Transverse colon (tissue), 4 donors: Measurements from ENCODE around the gene TRIM25. TPM values are rescaled to one million over a fixed set of nuclear protein-coding genes. Genes with fewer than 3 reads are reported as not detected.

Source experiments
- DNase-seq: peaks from one replicate; pipeline ENCODE4 v3.0.0-alpha.2; 2019
- H3K27ac ChIP-seq, 4 donors: fragments of 200-600 bp; sonication (generic); 2 replicates each; pipeline ENCODE4 v1.5.1; 2016 to 2018; ENCODE audit warnings: inconsistent platforms in 4 of 4
- H3K27me3 ChIP-seq: fragments of 200-600 bp; sonication (generic); 2 replicates; pipeline ENCODE4 v1.5.1; 2017; ENCODE audit warnings: inconsistent platforms
- H3K36me3 ChIP-seq, 4 donors: fragments of 200-600 bp; sonication (generic); 2 replicates each; pipeline ENCODE4 v1.5.1; 2017 to 2019; ENCODE audit warnings: inconsistent platforms in 4 of 4
- H3K4me1 ChIP-seq, 4 donors: fragments of 200-600 bp; sonication (generic); 2 replicates each; pipeline ENCODE4 v1.5.1; 2017 to 2020; ENCODE audit warnings: inconsistent platforms in 4 of 4
- H3K4me3 ChIP-seq, 4 donors: fragments of 200-600 bp; sonication (generic); 1 replicate in 1 of 4; 2 replicates in 3 of 4; pipeline versions ENCODE4 v1.5.1 to v1.6.1; 2017 to 2019; ENCODE audit warnings: inconsistent platforms in 4 of 4
- H3K9me3 ChIP-seq, 2 donors: fragments of 200-600 bp; sonication (generic); 2 replicates each; pipeline ENCODE4 v1.5.1; 2017 to 2019; ENCODE audit warnings: inconsistent platforms in 2 of 2
- EP300 ChIP-seq: sonication (generic); formaldehyde crosslinking; IDR thresholded peaks from one replicate; pipeline ENCODE4 v1.6.1; 2017; ENCODE audit warnings: antibody characterized with exemption, low read depth
- POLR2A ChIP-seq: fragments of 450-650 bp; IDR thresholded peaks from one replicate; pipeline ENCODE4 v1.6.1; 2016; ENCODE audit warnings: antibody characterized with exemption, mild to moderate bottlenecking, moderate library complexity
- POLR2AphosphoS5 ChIP-seq, 3 donors: sonication (generic); formaldehyde crosslinking; IDR thresholded peaks; one replicate each; pipeline ENCODE4 v1.6.1; 2016; ENCODE audit warnings: antibody characterized with exemption in 3 of 3
- WGBS, 2 donors: methylation state at CpG; one replicate each; pipeline ENCODE4 v1.1.5; 2018; ENCODE audit warnings: low coverage in 1 of 2; 5-methylcytosine and 5-hydroxymethylcytosine counted together
- in situ Hi-C, 4 donors: fragments of 200-750 bp; cut with MboI; loops; one replicate each; pipeline versions ENCODE4 v1.15.0 to v1.15.1; 2017; ENCODE audit warnings: low sequenced_read_pairs in 3 of 4, low pct_ligation_motif_present in 1 of 4, low pct_unique_long_range_greater_than_20kb in 1 of 4
- intact Hi-C: fragments of 100-400 bp; cut with DNase I; formaldehyde crosslinking; loops from one replicate; pipeline ENCODE4 v1.15.1; 2023; ENCODE audit warnings: low total_unique reads
- total RNA-seq, 4 donors: library from RNA; depleted of rRNA; stranded (reverse); fragments of >200 nt; gene quantifications; one replicate each; pipeline ENCODE4 v1.1.0, GENCODE V29; 2016
- TF ChIP-seq, protein P1 (sequence below), 5 experiments: fragments of 200-600 bp in 3 of 5; fragments of 450-650 bp in 2 of 5; sonication (generic) in 3 of 5; IDR thresholded peaks; 1 replicate in 2 of 5; 2 replicates in 3 of 5; pipeline ENCODE4 v1.5.1; 2016 to 2017; ENCODE audit warnings: antibody characterized with exemption in 5 of 5, inconsistent platforms in 3 of 5, mild to moderate bottlenecking in 2 of 5, moderate library complexity in 1 of 5

The TRIM25 gene
- total RNA-seq, 4 donors from 2014 or later = 67.5 to 251 (median 97.7) TPM

GRCh38 chr17:56890906-56891674 lies 22.8 kb downstream of the TRIM25 start:
- Histone ChIP-seq H3K4me1 (peaks cover 0 to 10% (median 6%) of the 10 kb centered on the region in 4 donors), H3K36me3 (peaks cover 0 to 58% (median 19%) of the 10 kb centered on the region in 4 donors), H3K9me3 (no peaks in the 10 kb centered on the region), H3K27me3 (no peaks in the 10 kb centered on the region), H3K27ac (no peak overlapping the region), H3K4me3 (no peak overlapping the region)
- TF ChIP-seq, protein P1, sequence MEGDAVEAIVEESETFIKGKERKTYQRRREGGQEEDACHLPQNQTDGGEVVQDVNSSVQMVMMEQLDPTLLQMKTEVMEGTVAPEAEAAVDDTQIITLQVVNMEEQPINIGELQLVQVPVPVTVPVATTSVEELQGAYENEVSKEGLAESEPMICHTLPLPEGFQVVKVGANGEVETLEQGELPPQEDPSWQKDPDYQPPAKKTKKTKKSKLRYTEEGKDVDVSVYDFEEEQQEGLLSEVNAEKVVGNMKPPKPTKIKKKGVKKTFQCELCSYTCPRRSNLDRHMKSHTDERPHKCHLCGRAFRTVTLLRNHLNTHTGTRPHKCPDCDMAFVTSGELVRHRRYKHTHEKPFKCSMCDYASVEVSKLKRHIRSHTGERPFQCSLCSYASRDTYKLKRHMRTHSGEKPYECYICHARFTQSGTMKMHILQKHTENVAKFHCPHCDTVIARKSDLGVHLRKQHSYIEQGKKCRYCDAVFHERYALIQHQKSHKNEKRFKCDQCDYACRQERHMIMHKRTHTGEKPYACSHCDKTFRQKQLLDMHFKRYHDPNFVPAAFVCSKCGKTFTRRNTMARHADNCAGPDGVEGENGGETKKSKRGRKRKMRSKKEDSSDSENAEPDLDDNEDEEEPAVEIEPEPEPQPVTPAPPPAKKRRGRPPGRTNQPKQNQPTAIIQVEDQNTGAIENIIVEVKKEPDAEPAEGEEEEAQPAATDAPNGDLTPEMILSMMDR (IDR thresholded peaks at IDR 0.05) = no peak
- TF ChIP-seq POLR2AphosphoS5 (IDR thresholded peaks at IDR 0.05) = no peak
- no peak for TF ChIP-seq POLR2A
- TF ChIP-seq EP300 = no peak
- no peak for DNase-seq
- 95 to 100% methylated on average over 2 to 7 of the region's 7 CpGs for WGBS, 2 donors
- intact Hi-C loops = loop anchor here (5.0 kb wide), 1 partner anchor 51 kb away; no protein-coding TSS in a partner anchor
- in situ Hi-C loops = no loop called here

- in situ Hi-C loops = no loop called here
- Histone ChIP-seq H3K27me3 (no peaks in the 10 kb centered on the region), H3K4me3 (no peak overlapping the region), H3K9me3 (no peaks in the 10 kb centered on the region), H3K27ac (no peak overlapping the region), H3K4me1 (peaks cover 0 to 17% (median 11%) of the 10 kb centered on the region in 4 donors), H3K36me3 (peaks cover 0 to 55% (median 15%) of the 10 kb centered on the region in 4 donors)
- intact Hi-C loops = loop anchor here (5.0 kb wide), 1 partner anchor 52 kb away; no protein-coding TSS in a partner anchor
- DNase-seq = no peak
- WGBS, 2 donors = 99% methylated on average over 6 of the region's 6 CpGs; no CpG with 5 or more reads in 1 of the 2 donors
- TF ChIP-seq, protein P1 (IDR thresholded peaks at IDR 0.05) = no peak
- TF ChIP-seq POLR2AphosphoS5 (IDR thresholded peaks at IDR 0.05) = no peak
- no peak for TF ChIP-seq EP300
- TF ChIP-seq POLR2A = no peak
Measured at GRCh38 chr17:56890390-56890789, 23.5 kb downstream of the TRIM25 start.

DNA sequence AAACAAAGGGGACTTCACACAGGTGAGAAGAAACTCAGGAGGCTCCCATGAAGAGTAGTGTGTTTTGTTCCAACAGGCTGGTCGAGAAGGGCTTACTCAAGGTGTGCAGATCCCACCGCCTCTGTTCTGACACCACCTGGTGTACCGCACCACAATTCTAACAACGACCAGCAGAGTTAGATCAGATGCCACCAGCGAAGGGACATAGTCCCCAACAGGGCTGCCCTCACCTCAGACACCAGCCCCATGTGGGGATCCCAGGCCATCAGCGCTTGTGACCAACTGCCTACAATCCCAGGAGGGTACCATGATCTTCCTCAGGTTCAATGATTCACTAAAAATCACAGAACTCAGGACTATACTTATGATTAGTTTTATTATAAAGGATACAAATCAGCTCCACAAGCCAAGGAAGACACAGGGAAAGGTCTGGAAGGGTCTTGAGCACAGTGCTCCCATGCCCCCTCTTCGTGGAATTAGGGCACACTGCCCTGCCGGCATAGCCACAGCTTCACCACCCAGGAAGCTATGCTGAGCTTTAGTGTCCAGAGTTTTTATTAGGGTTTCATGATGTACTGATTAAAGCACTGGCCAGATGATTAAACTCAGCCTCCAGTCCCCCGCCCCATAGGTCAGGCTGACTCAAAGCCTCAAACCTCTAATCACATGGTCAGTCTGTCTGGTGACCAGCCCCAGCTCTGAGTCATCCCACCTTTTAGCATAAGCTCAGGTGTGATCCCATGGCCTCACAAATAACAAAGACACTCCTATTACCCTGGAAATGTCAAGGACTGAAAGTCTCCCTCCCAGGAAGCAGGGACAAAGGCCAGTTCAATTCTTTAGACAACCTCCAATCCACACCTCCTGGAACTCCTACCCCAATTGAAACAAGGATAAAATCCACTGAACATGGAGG lies 26.0 kb downstream of the TRIM25 start:
- TF ChIP-seq POLR2A (no peak), POLR2AphosphoS5 (IDR thresholded peaks at IDR 0.05) (no peak)
- WGBS, 2 donors = 94% methylated on average over 9 of the region's 9 CpGs; no CpG with 5 or more reads in 1 of the 2 donors
- Histone ChIP-seq H3K9me3 (no peaks in the 10 kb centered on the region), H3K4me3 (no peak overlapping the region), H3K27me3 (no peaks in the 10 kb centered on the region), H3K27ac (peak overlapping the region; percentile 63 to 86 (median 78)), H3K4me1 (peaks cover 0 to 30% (median 17%) of the 10 kb centered on the region in 4 donors), H3K36me3 (peaks cover 0 to 29% (median 3%) of the 10 kb centered on the region in 4 donors)
- in situ Hi-C loops = no loop called here
- DNase-seq = peak; percentile 52
- intact Hi-C loops = no loop called here

- no peak for DNase-seq
- Histone ChIP-seq H3K27ac (peak overlapping the region; percentile 63 to 86 (median 78)), H3K9me3 (no peaks in the 10 kb centered on the region), H3K36me3 (peaks cover 0 to 26% (median 3%) of the 10 kb centered on the region in 4 donors), H3K4me3 (no peak overlapping the region), H3K4me1 (peaks cover 0 to 30% (median 17%) of the 10 kb centered on the region in 4 donors), H3K27me3 (no peaks in the 10 kb centered on the region)
- no peak for TF ChIP-seq EP300
- TF ChIP-seq POLR2AphosphoS5 (IDR thresholded peaks at IDR 0.05) = no peak
- no peak for TF ChIP-seq POLR2A
- TF ChIP-seq, protein P1 (IDR thresholded peaks at IDR 0.05) = no peak
- intact Hi-C loops = no loop called here
- WGBS, 2 donors = 92 to 100% methylated on average over 5 of the region's 5 CpGs
- in situ Hi-C loops = no loop called here
Measured at GRCh38 chr17:56887105-56887504, 26.7 kb downstream of the TRIM25 start.
